GM18870 (cell line): ENCODE results near the gene CAMTA1.

Experiments used
- ATAC-seq: cut with Tn5 transposase; IDR thresholded peaks from one replicate; pipeline ENCODE4 v1.9.1; 2021; ENCODE audit warnings: moderate library complexity; ENCODE audit not compliant: unreplicated experiment

CAMTA1 gene

GRCh38 chr1:7432900-7433380 lies 647.7 kb downstream of the CAMTA1 start:
- no peak for ATAC-seq

GRCh38 chr1:7434566-7434965 lies 649.3 kb downstream of the CAMTA1 start:
- ATAC-seq = no peak

- ATAC-seq = no peak
These were observed 650.2 kb downstream of the CAMTA1 start for GRCh38 chr1:7435276-7436055.

- no peak for ATAC-seq
These were observed 651.1 kb downstream of the CAMTA1 start for GRCh38 chr1:7436056-7437005.

GRCh38 chr1:7437036-7437435 lies 651.8 kb downstream of the CAMTA1 start:
- ATAC-seq = no peak

GRCh38 chr1:7437608-7438395 lies 652.5 kb downstream of the CAMTA1 start:
- ATAC-seq = no peak

- ATAC-seq = no peak
These were observed 653.1 kb downstream of the CAMTA1 start for GRCh38 chr1:7438396-7438785.

- ATAC-seq = no peak
These were observed 653.8 kb downstream of the CAMTA1 start for GRCh38 chr1:7438921-7439655.

- no peak for ATAC-seq
These were observed 654.9 kb downstream of the CAMTA1 start for GRCh38 chr1:7440154-7440553.

- ATAC-seq = no peak
These were observed 656.0 kb downstream of the CAMTA1 start for GRCh38 chr1:7441143-7441841.

GRCh38 chr1:7442036-7442435 lies 656.8 kb downstream of the CAMTA1 start:
- ATAC-seq = no peak

- no peak for ATAC-seq
These were observed 657.7 kb downstream of the CAMTA1 start for GRCh38 chr1:7442918-7443317.

- no peak for ATAC-seq
These were observed 659.1 kb downstream of the CAMTA1 start for GRCh38 chr1:7444363-7444762.

- ATAC-seq = no peak
These were observed 661.8 kb downstream of the CAMTA1 start for GRCh38 chr1:7447093-7447492.

GRCh38 chr1:7447736-7448135 lies 662.5 kb downstream of the CAMTA1 start:
- no peak for ATAC-seq

GRCh38 chr1:7448986-7449385 lies 663.7 kb downstream of the CAMTA1 start:
- no peak for ATAC-seq

- ATAC-seq = no peak
These were observed 664.5 kb downstream of the CAMTA1 start for GRCh38 chr1:7449750-7450149.

- no peak for ATAC-seq
These were observed 665.6 kb downstream of the CAMTA1 start for GRCh38 chr1:7450838-7451237.

- ATAC-seq = no peak
These were observed 667.8 kb downstream of the CAMTA1 start for GRCh38 chr1:7453038-7453437.
